COR-L47 (cell line): Measurements from ENCODE around the gene ZNF318.
"Not testable (repeated sequence)": the region's sequence is repeated elsewhere in the genome, so short reads cannot be mapped to it uniquely, and the experiment has no call there.

Experiments used
- DNase-seq: peaks from one replicate; lab custom pipeline; 2025; lab: John Stamatoyannopoulos, UW

ZNF318 gene

DNA sequence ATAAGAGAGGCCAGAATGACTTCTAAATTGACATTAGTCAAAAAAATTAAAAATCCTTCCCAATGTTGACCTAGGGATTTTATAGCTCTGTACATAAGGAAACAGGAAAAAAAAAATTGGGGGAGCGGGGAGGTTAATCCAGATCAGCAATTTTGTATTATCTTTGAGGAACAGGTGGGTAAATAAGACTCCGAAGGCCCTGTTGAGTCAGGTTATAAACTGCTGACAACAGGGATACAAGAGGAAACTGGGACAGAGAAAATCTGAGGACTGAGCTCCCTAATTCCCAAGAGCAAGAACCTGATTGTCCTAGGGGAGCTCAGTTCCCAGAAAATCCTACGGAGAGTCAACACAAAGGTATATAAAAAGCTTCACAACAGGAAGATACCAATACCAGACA, 34.0 kb downstream of the ZNF318 start:
- DNase-seq: no peak

DNA sequence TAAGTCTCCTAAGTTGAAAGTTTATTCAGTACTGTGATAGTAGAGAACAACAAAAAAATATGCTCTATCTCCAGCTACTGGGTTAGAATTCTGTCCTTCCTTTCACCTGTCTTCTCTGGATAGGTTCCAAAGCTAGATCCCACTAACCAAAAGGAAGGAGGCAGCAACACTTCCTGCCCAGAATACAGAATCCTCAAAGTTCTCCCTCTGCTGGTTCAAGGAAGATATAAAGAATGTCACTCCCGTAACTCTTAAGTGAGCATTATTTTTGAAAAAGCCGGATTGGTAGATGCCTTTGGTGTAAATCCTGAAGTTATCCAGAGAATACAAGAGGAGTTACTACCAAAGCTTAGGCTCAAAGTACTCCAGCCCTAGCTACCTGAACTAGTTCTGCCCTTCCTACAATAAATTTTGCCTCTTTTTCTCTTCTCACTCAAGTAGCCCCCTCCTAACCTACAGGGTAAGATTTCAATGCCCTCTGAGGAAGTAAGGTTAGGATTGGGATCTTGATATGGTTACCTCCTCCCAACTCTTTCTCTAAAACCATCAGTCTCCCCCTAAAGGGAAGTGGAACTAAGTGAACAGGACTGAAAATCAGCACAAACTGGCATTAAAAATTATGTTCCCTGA, 34.9 kb downstream of the ZNF318 start:
- DNase-seq: peak; percentile 48

DNA sequence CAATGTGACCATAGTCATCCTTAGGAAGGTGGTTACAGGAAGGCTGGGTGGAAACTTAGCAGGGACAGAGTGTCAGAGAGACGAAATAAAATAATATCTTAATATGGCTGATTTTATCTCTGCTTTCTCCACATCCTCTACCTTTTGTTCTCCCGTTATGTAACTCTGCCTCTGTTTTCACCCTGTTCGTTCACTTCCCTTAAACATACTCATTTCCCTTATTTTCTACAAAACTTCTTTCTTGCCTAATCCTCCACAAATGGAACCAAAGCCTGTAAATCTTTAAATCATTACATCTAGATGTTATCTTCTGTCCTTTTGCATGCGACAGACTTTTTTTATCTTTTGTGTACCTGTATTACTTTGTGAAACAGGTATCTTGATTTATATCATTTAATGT, 37.6 kb downstream of the ZNF318 start:
- no peak for DNase-seq

GRCh38 chr6:43331470-43331869, 38.0 kb downstream of the ZNF318 start:
- DNase-seq: no peak

GRCh38 chr6:43328528-43328927, 40.9 kb downstream of the ZNF318 start:
- DNase-seq: no peak

DNA sequence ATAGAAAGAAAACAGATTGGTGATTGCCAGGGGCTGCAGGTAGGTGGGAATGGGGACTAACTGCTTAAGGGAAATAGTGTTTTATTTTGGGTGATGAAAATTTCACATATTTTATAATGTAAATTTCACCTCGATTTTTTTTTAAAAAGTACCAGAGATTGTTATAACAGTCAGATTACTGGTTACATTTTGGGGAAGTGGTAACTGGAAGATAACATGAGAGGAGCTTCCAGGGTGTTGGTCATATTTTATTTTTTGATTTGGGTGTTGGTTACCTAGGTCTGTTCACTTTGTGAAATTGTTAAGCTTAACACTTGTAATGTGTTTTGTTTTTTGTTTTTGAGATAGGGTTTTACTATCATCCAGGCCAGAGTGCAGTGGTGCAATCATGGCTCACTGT, 43.6 kb downstream of the ZNF318 start:
- no peak for DNase-seq

GRCh38 chr6:43318011-43318410, 51.4 kb downstream of the ZNF318 start:
- no peak for DNase-seq

- no peak for DNase-seq
Observed at GRCh38 chr6:43313813-43314212, 55.6 kb downstream of the ZNF318 start.

- no peak for DNase-seq
Observed at GRCh38 chr6:43311666-43312065, 57.8 kb downstream of the ZNF318 start.

- no peak for DNase-seq
Observed at GRCh38 chr6:43310624-43311023, 58.8 kb downstream of the ZNF318 start.

- no peak for DNase-seq
Observed at GRCh38 chr6:43310134-43310533, 59.3 kb downstream of the ZNF318 start.

- DNase-seq: no peak
Observed at GRCh38 chr6:43308990-43309477, 60.4 kb downstream of the ZNF318 start.

DNA sequence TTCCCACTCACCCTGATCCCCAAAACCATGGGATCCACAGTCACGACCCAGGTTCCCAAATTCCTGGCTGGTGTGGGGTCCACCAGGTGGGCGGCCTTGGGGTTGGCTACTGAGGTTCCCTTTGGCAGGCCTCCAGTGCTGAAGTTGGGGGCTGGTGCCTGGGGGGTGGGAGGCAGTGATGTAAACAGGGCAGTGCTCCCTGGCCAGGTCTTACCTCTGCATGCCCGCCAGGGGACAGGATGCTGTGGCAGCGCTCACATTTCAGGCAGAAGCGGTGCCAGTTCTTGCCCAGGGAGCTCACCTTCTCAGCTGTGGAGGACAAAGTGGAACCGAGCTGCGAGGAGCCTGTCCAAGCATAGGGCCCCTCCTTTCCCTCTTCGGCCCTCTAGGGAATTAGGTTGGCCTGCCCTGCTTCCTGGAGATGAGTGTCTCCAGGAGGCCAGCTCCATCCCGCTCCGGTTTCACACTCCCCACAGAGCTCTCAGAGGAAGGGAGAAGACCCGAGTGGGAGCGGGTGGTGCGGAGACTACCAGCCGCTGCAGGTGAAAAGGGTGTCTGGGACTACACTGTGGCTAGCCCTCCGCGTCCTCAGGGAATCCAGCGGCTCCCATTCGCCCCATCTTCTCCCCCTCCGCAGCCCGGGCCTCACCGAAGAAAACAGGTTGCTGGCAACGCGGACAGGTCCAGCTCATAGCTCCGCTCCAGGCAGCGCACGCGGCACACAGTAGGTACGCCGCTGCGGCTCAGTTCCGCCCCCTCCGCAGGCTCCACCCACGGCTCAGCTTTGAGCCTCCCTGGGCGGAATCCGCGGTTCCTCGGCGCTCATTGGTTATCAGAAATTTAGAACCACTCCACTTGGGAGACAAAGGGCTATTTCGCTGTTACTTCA, 61.1 kb downstream of the ZNF318 start, which contains the start of gene CRIP3:
CRIP3 (minus strand) TSS at position 726 of the 889 bp plus-strand sequence; CDS start at position 692, 34 bp downstream.
- DNase-seq: no peak

- no peak for DNase-seq
Observed at GRCh38 chr6:43307451-43308100, 61.9 kb downstream of the ZNF318 start.

DNA sequence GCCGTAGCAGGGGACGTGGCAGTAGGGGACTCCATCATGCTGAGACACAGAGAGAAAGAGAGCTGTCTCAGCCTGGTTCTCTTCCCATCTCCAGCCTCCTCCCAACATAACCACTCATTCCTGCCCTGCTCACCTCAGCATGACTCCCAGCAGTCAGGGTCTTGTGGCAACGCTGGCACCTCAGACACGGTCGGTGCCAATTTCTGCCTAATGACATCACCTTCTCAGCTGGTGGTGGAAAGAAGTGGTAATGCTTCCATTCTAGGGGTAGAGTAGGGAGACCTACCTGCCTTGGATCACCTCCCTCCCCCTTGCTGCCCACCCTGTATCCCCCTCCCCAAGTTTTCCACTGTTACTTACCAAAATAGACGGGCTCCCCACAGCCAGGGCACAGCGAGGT, 63.4 kb downstream of the ZNF318 start:
- DNase-seq: no peak

DNA sequence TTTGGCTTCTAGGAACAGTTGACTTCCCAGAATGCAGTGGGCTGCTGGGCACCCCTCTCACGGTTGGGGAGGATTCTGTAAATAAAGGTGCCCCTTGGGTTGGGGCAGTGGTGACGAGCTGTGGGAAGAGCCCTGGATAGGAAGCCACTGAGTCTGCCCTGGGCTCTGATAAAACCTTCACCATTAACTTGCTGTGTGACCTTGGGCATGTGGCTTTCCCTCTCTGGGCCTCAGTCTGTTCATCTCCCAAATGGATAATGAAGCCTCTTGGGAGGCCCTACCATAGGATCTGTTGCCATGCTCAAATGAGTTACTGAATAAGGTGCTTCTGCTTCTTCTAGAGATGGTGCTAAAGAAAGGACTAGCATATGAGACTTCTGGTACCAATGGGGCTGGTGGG, 64.6 kb downstream of the ZNF318 start:
- DNase-seq: no peak

DNA sequence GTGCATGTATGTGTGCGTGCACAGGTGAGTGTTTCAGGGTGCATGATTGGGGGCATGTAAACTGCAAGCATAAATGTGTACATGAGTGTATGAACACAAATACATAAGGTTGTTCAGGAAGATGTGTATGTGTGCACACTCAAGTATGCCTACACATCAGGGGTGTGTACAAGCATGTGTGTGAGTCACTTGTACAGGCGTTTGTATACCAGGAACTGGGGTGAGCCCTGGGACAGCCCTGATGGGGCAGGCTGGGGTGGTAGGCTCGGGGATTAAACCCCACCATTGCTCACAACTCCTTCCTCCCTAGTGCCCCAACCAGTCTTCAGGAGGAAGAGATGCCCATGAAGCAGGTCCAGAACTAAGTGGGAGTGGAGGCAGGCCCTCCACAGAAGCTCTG, 65.1 kb downstream of the ZNF318 start:
- no peak for DNase-seq

GRCh38 chr6:43303751-43304331, 65.6 kb downstream of the ZNF318 start:
- DNase-seq: no peak

DNA sequence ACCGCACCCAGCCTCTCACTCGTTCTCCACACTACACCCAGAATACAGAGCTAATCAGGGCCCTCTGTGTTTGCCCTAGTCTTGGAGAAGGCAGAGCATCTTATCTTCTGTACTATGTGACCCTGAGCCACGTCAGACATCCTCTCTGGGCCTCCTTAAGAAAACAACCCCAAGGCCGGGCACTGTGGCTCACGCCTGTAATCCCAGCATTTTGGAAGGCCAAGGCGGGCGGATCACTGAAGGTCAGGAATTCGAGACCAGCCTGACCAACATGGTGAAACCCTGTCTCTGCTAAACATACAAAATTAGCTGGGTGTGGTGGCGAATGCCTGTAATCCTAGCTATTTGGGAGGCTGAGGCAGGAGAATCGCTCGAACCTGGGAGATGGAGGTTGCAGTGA, 66.4 kb downstream of the ZNF318 start:
- DNase-seq: not testable (repeated sequence)

GRCh38 chr6:43302126-43302525, 67.3 kb downstream of the ZNF318 start:
- DNase-seq: no peak

GRCh38 chr6:43301081-43301870, 68.2 kb downstream of the ZNF318 start:
- DNase-seq: no peak
